ENCODE results near the gene GFM2.
"Not testable (repeated sequence)": the region's sequence is repeated elsewhere in the genome, so short reads cannot be mapped to it uniquely, and the experiment has no call there.

GFM2 gene, protein sequence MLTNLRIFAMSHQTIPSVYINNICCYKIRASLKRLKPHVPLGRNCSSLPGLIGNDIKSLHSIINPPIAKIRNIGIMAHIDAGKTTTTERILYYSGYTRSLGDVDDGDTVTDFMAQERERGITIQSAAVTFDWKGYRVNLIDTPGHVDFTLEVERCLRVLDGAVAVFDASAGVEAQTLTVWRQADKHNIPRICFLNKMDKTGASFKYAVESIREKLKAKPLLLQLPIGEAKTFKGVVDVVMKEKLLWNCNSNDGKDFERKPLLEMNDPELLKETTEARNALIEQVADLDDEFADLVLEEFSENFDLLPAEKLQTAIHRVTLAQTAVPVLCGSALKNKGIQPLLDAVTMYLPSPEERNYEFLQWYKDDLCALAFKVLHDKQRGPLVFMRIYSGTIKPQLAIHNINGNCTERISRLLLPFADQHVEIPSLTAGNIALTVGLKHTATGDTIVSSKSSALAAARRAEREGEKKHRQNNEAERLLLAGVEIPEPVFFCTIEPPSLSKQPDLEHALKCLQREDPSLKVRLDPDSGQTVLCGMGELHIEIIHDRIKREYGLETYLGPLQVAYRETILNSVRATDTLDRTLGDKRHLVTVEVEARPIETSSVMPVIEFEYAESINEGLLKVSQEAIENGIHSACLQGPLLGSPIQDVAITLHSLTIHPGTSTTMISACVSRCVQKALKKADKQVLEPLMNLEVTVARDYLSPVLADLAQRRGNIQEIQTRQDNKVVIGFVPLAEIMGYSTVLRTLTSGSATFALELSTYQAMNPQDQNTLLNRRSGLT

DNA sequence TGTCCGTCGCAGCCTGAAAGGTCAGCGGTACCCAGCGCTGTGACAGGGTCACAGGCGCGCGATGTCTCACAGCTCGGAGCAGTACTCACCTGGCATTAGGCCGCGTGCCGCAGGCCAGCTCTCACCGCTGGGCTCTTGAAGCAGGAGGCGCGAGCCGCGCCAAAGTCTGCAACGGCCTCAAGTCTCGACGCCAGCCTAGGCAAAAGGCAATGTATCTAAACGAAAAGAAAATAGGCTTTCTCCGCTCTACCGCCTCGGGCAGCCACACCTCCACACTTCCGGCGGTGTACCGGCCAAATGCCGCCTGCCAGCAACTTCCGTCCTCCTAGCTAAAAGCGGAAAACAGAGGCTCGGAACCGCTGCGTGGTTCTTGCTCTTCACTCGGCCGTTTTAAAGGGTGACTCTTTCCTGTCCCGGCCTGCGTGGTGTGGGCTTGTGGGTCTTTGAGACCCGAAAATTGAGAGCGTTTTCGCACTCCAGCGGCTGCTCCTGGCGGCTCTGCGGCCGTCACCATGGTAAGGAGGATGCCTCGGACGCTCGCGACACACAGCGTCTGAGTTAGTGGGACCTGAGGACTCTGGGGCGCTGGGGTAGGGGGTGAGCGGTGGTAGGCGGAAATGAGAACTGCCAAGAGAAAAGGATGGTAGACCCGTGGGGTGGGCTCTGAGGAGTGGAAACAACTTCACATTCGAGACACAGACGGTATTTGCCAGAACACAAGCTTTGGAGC is at the start of gene GFM2, which contains the start of gene NSA2:
GFM2 (minus strand) TSS at position 269 of the 730 bp plus-strand sequence. CDS start 3,375 bp downstream, outside the sequence.
NSA2 (plus strand) TSS at position 401 of the 730 bp plus-strand sequence; CDS start at position 513, 112 bp downstream.
- peak; percentile 94 for DNase-seq

DNA sequence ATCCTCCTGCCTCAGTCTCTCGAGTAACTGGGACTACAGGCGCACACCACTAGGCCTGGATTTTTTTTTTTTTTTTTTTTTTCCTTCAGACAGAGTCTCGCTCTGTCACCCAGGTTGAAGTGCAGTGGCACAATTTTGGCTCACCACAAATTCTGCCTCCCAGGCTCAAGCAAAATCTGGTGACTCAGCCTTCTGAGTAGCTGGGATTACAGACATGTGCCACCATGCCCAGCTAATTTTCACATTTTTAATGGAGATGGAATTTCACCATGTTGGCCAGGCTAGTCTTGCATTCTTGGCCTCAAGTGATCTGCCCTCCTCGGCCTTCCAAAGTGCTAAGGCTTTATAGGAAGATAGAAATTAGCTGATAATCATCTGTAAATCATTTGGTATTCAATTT is 44.0 kb upstream of the GFM2 start:
- DNase-seq: no peak

DNA sequence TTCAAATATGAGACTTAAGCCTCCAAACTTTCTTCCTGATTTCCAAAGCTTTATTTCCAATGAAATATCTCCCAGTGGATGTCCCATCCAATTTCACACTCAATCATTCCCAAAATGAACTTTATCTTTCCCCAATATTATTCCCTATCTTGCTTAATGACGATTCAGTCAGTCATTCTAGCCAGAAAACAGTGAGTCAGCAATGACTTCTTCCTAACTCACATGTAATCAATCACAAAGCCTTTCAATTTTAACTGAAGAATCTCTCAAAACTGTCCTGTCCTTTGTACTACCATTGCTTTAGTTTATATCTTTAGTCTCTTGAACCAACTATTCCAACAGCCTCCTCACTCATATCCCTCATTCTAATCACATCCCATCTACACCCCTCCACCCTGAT is 35.0 kb upstream of the GFM2 start:
- DNase-seq: no peak

DNA sequence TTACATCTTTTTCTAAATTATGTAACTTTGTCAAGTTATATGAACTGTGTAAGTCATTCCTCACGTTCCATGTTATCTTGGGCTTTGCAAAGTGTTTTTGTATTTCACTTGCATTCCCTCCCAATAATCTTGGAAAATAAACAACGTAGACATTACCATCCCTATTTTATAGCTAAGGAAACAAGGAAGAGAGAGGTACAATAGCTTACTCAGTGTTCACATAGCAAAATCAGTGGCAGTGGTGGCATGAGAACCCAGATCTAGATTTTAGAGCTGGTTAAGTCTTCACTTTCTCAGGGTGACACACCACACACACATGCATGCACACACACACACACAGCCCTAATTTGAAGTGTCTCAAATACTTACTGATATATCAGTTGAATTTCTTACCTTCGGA is 34.3 kb upstream of the GFM2 start:
- DNase-seq: no peak

DNA sequence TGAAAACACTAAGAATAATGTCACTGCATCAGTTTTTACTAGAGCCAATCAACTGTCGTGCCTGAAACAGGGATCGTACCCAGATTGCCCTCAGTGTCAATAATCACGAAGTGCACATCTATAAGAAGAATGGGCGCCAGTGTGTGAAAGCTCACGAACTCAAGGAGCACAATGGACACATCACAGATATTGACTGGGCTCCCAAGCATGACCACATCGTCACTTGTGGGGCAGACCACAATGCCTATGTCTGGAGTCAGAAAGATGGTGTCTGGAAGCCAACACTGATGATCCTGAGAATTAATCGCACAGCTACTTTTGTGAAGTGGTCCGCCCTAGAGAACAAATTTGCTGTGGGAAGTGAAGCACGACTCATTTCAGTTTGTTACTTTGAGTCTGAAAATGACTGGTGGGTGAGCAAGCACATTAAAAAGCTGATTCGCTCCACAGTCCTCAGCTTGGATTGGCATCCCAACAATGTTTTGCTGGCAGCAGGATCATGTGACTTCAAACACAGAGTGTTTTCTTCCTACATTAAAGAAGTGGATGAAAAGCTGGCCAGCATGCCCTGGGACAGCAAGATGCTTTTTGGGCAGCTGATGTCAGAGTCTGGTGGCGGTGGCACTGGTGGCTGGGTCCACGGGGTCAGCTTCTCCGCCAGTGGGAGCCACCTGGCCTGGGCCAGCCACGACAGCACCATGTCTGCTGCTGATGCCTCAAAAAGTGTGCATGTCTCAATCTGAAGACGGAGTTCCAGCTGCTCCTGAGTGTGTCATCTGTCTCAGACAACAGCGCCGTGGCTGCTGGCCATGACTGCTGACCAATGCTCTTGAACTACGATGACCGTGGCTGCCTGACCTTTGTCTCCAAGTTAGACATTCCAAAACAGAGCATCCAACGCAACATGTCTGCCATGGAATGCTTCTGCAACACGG is 32.3 kb upstream of the GFM2 start:
- no peak for DNase-seq

DNA sequence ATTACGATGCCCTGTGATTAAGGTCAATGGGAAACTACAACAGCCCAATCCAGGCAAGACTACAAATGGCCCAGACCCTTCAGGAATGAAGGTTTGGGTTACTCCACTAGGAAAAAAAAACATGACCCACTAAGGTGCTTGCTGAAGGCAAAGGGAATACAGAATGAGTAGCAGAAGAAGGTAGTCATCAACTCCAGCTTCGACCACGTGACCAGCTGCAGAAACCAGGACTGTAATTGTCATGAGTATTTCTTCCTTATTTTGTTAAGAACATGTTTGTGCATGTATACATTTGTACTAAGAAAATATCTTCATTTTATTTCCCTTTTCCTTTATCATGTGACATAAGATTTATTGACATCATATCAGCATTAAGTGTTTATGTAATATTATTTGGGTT is 24.8 kb upstream of the GFM2 start:
- DNase-seq: not testable (repeated sequence)

DNA sequence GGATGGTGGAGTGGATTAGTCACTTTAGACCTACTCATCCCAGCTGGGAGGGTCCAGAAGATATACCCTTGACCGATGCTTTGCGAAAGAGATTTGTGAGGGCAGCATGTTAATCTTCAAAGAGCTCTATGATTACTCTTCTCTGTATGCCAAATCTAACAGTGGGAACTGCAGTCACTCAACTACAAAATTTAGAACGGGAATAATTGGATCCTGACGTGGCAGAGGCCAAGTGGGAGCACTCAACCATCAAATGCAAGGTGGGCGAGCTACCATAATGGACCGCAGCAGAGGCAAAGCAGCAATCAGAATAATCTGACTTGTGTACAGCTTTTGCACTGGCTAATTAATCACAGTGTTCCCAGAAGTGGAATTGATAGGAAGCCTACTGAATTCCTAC is 20.5 kb upstream of the GFM2 start:
- no peak for DNase-seq

DNA sequence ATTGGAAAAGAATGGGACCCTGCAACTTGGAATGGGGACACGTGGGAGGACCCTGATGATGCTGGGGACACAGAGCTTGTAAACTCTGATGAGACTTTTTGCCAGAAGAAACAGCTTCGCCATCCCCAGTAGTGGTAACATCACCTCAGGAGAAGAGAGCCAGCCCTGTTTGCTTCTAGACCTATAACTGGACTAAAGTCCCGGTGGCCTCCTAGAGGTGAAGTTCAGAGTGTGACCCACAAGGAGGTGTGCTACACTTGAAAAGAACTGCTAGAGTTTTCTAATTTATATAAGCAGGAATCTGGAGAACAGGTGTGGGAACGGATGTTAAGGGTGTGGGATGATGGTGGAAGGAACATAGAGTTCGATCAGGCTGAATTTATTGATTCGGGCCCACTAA is 19.9 kb upstream of the GFM2 start:
- no peak for DNase-seq

DNA sequence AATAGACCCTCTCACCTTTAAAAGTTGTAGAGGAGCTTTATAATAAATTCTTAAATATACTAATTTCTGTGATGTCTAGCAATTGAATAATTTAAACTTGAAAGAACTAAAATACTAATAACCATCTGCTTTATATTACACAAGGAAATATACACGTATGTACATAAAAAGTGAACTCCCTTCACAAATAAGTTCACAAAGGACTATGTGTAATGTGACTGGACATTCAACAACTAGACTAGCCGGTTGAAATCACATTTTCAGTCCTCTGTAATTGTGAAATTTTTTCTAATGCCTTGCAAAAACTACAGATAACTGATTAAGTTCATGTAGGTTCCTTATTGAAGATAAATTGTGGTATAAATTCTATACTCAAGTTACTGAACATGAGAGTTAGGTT is 11.7 kb upstream of the GFM2 start:
- no peak for DNase-seq

DNA sequence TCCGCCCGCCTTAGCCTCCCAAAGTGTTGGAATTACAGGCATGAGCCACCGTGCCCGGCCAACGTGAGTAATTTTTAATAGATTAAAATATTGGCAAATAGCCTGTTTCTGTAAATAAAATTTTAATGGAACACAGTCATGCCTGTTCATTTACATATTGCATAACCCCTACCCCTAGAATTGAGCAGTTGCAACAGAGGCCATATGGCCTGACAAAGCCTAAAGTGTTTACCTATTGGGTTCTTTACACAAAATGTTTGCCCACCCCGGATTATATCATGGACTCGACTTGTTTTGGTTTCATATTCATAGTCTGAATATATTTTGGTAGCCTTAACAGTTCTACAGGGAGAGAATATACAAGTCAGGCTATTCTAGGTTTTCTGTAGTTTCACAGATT is 5.4 kb upstream of the GFM2 start:
- no peak for DNase-seq

DNA sequence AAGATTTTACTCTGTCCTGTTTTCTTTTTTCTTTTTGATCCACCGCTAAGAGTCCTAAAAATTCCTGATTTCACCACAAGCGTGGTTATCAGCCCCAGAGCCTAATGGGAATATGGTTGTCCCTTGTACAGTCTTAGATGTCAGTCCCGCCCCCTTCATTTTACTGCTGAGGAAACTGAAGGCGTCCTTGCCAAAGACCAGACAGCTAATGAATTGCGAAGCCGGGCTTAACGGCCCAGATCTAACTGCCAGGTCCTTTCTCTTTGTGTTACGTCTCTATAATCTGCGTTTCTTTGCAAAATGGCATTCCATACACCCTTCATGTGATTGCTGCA is 629 bp upstream of the GFM2 start:
- peak; percentile 31 for DNase-seq

DNA sequence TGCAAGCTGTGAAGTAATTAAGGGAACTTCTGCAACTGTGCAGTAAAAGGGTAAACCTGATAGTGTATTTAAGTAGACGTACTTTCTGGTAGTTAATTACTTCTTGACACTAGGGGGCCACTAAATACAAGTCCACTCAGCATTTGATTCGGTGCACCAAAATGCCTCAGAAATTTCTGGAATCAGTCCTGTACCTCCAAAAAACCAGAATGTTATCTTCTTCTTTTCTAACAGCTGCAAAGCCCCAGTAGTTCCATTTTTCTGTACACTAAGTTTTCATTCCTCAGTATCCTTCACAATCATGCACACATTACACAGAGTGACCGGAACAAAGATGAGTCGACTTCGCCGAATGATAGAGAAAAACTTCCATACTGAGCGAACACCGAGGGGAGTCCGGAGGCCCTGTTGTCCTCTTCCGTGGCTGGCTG is 484 bp downstream of the GFM2 start:
- DNase-seq: peak; percentile 48

DNA sequence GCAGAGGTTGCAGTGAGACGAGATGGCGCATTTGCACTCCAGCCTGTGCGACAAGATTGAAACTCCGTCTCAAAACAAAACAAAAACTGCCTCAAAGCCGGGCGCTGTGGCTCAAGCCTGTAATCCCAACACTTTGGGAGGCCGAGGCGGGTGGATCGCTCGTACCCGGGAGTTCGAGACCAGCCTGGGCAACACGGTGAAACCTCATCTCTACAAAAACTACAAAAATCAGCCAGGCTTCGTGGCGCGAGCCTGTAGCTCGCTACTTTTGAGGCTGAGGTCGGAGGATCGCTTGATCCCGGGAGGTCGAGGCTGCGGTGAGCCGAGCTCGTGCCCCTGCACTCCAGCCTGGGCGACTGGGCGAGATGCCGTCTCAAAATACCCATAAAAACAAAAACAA is 988 bp downstream of the GFM2 start:
- DNase-seq: no peak

DNA sequence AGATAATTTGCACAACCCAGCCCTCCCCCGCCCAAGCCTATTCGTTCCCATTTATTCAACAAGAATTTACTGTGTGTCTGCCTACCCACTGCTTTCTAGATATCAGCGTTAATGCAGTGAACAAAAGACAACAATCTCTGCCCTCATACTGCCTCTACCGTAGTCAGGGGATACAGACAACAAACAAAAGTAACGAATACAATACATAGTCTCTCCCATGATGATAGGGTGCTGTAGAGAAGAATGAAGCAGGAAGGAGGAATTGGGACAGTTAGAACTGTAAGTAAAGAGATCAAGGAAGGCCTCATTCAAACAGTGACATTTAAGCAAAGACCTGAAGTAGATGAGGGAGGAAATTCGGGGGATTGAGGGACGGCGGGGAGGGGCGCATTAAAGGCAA is 1.7 kb downstream of the GFM2 start:
- no peak for DNase-seq

DNA sequence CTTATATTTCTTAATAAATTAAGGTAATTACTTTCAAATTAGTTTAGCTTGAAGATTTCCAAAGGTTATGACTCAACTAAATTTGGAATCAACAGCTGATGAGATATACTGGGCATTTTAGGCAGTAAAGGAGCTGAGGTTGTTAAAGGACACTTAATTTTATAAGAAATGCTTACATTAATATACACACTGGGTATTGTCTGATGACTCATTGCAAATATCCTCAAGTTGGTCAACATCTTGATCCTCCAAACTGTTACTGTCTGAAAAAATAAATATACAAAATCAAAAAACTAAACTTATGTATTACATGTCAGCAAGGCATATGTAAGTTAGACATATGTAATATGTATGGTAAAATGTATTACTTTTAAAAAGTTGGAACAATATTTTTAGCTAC is 3.4 kb downstream of the GFM2 start:
- DNase-seq: no peak

DNA sequence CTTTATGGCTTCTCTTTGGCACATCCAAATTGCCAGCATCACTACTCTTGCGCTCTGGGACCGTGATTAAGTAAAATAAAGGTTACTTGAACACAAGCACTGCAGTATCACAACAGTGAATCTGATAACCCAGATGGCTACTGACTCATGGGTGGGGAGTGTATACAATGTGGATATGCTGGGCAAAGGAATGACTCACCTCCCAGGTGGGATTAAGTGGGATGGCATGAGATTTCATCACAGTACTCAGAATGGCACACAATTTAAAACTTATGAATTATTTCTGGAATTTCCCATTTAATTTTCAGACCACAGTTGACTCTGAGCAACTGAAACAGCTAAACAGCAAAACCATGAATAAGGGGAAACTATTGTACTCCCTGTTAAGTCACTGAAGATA is 4.3 kb downstream of the GFM2 start:
- DNase-seq: no peak

DNA sequence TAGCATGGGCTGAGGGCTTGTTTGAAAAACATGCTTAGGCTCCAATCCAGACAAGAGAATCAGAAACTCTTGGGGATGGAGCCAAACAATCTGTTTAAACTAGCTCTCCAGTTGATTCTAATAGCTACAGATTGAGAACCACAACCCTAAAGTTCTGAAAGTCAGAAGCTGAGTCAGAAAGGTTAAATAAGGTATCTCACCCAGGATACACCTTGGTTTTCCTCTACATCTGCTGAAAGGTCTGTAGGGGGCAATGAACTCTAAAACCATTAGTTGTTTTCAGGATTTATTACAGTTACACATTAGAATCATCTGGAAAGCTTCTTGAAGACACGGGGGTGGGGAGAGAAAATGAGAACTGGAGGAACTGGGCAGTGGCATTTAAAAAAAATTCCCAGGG is 5.7 kb downstream of the GFM2 start:
- no peak for DNase-seq

DNA sequence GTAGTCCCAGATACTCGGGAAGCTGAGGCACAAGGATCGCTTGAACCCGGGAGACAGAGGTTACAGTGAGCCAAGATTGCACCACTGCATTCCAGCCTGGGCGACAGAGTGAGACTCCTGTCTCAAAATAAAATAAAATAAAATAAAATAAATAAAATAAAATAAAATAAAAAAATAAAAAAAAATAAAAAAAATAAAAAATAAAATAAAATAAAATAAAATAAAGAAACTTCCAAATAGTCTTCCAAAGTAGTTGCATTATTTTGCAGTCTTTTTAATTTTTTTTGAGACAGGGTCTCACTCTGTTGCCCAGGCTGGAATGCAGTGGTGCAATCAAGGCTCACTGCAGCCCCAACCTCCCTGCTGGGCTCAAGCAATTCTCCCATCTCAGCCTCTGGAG is 18.2 kb downstream of the GFM2 start:
- DNase-seq: not testable (repeated sequence)

DNA sequence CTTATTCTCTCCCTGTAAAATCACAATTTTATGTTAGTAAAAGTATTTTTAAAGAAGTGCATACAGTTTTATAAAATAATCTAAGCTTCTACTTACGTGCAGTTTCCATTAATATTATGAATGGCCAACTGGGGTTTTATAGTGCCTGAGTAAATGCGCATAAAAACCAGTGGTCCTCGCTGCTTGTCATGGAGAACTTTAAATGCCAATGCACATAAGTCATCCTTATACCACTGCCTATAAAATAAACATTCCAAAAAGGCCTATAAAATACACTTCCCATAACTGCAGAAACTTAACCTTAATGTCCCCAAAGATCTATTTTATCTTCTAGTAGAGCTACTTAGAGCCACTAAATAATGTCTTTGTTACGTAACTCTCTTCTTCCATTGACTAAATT is 28.5 kb downstream of the GFM2 start:
- DNase-seq: no peak

DNA sequence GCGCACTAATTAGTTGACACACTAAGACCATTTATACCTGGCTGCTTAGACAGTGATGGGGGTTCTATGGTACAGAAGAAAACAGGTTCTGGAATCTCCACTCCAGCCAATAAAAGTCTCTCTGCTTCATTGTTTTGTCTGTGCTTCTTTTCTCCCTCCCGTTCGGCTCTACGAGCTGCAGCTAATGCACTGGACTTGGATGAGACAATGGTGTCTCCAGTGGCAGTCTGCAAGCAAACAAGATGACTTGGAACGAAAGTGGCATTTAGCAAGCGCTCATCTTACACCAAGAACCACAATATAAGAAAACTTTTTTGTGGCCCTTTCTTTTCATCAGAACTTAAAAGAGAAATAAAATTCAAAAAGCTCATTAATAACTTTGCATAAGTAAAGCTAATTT is 30.2 kb downstream of the GFM2 start:
- no peak for DNase-seq

DNA sequence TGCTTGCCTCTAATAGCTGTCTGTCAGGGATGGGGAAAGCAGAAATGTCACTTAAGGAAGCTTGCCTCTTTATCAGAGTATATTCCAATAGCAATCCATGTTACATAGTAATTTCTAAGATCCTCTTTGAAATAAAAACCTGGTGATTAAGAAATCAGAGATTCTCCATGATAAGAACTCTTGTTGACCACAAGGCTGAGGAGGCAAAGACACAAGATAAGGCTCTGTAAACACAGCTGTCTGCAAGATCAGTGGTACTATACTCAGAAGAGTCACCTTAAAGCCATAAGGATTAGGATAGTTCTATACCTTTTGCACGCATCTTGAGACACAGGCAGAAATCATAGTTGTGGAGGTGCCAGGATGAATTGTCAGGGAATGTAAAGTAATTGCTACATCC is 41.6 kb downstream of the GFM2 start:
- DNase-seq: no peak

DNA sequence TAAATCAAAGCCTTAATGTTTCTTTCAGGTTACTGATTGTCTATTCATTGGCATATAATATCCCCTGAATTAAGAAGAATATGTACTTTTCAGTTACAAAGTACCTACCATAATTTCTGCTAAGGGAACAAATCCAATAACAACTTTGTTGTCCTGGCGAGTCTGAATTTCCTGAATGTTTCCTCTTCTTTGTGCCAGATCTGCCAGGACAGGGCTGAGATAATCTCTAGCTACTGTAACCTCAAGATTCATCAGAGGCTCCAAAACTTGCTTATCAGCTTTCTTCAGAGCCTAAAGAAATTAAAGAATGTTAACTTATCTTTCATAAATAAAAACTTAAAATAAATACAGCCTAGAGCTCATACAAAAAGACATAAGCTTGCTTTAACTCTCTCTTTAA is 44.6 kb downstream of the GFM2 start:
- no peak for DNase-seq

DNA sequence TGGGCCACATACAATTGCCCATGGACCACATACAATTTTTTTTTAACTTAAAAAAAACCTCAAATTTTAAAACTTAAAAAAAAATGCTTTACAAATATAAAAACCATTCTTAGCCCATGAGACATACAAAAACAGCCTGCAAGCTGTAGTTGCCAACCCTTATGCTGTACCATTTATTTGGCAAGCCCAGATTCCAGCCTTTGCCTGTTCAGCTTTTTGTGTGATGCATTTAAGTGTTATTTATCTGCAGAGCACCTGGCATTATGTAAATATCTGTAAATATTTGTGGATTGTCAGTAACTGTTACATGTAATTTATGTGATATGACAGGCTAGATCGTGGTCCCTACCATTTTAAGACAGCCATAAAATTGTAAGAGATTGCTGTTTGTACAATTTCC is 49.3 kb downstream of the GFM2 start:
- DNase-seq: no peak
